Measurements from ENCODE around the gene SEMA6C. TPM values are rescaled to one million over a fixed set of nuclear protein-coding genes. Genes with fewer than 3 reads are reported as not detected.
"Not testable (repeated sequence)": the region's sequence is repeated elsewhere in the genome, so short reads cannot be mapped to it uniquely, and the experiment has no call there.

Gene SEMA6C
- total RNA-seq, 1 experiment from 2014 or later: 2.5 TPM

GRCh38 chr1:151130987-151131586 lies 15.3 kb downstream of the SEMA6C start:
- DNase-seq (ENCODE audit: low spot score): no peak

- no peak for DNase-seq (ENCODE audit: low spot score)
Measured at GRCh38 chr1:151128800-151129199, 17.6 kb downstream of the SEMA6C start.

GRCh38 chr1:151124763-151125403 lies 21.5 kb downstream of the SEMA6C start:
- no peak for DNase-seq (ENCODE audit: low spot score)

GRCh38 chr1:151113877-151114276 lies 32.6 kb downstream of the SEMA6C start:
- no peak for DNase-seq (ENCODE audit: low spot score)

- no peak for DNase-seq (ENCODE audit: low spot score)
Measured at GRCh38 chr1:151108331-151108730, 38.1 kb downstream of the SEMA6C start.

GRCh38 chr1:151106894-151107293 lies 39.5 kb downstream of the SEMA6C start:
- DNase-seq (ENCODE audit: low spot score): peak; percentile 32

GRCh38 chr1:151104630-151105029 lies 41.8 kb downstream of the SEMA6C start:
- DNase-seq (ENCODE audit: low spot score): no peak

GRCh38 chr1:151098126-151098525 lies 48.3 kb downstream of the SEMA6C start:
- DNase-seq (ENCODE audit: low spot score): no peak

GRCh38 chr1:151097426-151097825 lies 49.0 kb downstream of the SEMA6C start:
- not testable (repeated sequence) for DNase-seq (ENCODE audit: low spot score)

- no peak for DNase-seq (ENCODE audit: low spot score)
Measured at GRCh38 chr1:151085953-151086559, 60.4 kb downstream of the SEMA6C start.

Other genes starting within 250 kb of the SEMA6C start
- gene SETDB1, start 220.3 kb downstream of the SEMA6C start, total RNA-seq (2014; rRNA removed; shearing (Covaris generic)): 55.4 and 56.8 TPM in 2 replicates
- 376 and 393 TPM in 2 replicates for gene CERS2, start 171.8 kb downstream of the SEMA6C start, total RNA-seq (2014; rRNA removed; shearing (Covaris generic))
- 18.2 and 20.6 TPM in 2 replicates for gene ANXA9, start 164.3 kb downstream of the SEMA6C start, total RNA-seq (2014; rRNA removed; shearing (Covaris generic))
- gene MINDY1, start 139.7 kb downstream of the SEMA6C start, total RNA-seq (2014; rRNA removed; shearing (Covaris generic)): 9.3 and 10.6 TPM in 2 replicates
- 18.8 and 19.0 TPM in 2 replicates for gene PRUNE1, start 138.2 kb downstream of the SEMA6C start, total RNA-seq (2014; rRNA removed; shearing (Covaris generic))
- 0.38 and 0.86 TPM in 2 replicates for gene BNIPL, start 110.0 kb downstream of the SEMA6C start, total RNA-seq (2014; rRNA removed; shearing (Covaris generic))
- gene C1orf56, start 98.9 kb downstream of the SEMA6C start, total RNA-seq (2014; rRNA removed; shearing (Covaris generic)): 3.7 and 6.9 TPM in 2 replicates
- gene CDC42SE1, start 87.0 kb downstream of the SEMA6C start, total RNA-seq (2014; rRNA removed; shearing (Covaris generic)): 149 and 150 TPM in 2 replicates
- gene MLLT11, start 86.2 kb downstream of the SEMA6C start, total RNA-seq (2014; rRNA removed; shearing (Covaris generic)): 99.2 and 101 TPM in 2 replicates
- gene GABPB2, start 75.9 kb downstream of the SEMA6C start, total RNA-seq (2014; rRNA removed; shearing (Covaris generic)): 2.9 and 4.7 TPM in 2 replicates
- not detected in 2 replicates for gene TNFAIP8L2, start 10.0 kb upstream of the SEMA6C start, total RNA-seq (2014; rRNA removed; shearing (Covaris generic))
- gene LYSMD1, start 19.3 kb upstream of the SEMA6C start, total RNA-seq (2014; rRNA removed; shearing (Covaris generic)): 19.6 and 21.6 TPM in 2 replicates
- 105 and 107 TPM in 2 replicates for gene SCNM1, start 19.5 kb upstream of the SEMA6C start, total RNA-seq (2014; rRNA removed; shearing (Covaris generic))
- gene TMOD4, start 29.4 kb upstream of the SEMA6C start, total RNA-seq (2014; rRNA removed; shearing (Covaris generic)): 0.17 and 0.57 TPM in 2 replicates
- 163 and 207 TPM in 2 replicates for gene VPS72, start 43.6 kb upstream of the SEMA6C start, total RNA-seq (2014; rRNA removed; shearing (Covaris generic))
- gene PIP5K1A, start 51.9 kb upstream of the SEMA6C start, total RNA-seq (2014; rRNA removed; shearing (Covaris generic)): 87.5 and 102 TPM in 2 replicates
- 568 and 570 TPM in 2 replicates for gene PSMD4, start 108.1 kb upstream of the SEMA6C start, total RNA-seq (2014; rRNA removed; shearing (Covaris generic))
- 34.7 and 36.2 TPM in 2 replicates for gene ZNF687, start 135.7 kb upstream of the SEMA6C start, total RNA-seq (2014; rRNA removed; shearing (Covaris generic))
- 86.6 and 99.4 TPM in 2 replicates for gene PI4KB, start 180.8 kb upstream of the SEMA6C start, total RNA-seq (2014; rRNA removed; shearing (Covaris generic))
- 73.0 and 104 TPM in 2 replicates for gene RFX5, start 200.6 kb upstream of the SEMA6C start, total RNA-seq (2014; rRNA removed; shearing (Covaris generic))
- gene SELENBP1, start 226.1 kb upstream of the SEMA6C start, total RNA-seq (2014; rRNA removed; shearing (Covaris generic)): 0.22 and 0.41 TPM in 2 replicates